ENCODE data around the gene CHPF.

The CHPF gene

DNA sequence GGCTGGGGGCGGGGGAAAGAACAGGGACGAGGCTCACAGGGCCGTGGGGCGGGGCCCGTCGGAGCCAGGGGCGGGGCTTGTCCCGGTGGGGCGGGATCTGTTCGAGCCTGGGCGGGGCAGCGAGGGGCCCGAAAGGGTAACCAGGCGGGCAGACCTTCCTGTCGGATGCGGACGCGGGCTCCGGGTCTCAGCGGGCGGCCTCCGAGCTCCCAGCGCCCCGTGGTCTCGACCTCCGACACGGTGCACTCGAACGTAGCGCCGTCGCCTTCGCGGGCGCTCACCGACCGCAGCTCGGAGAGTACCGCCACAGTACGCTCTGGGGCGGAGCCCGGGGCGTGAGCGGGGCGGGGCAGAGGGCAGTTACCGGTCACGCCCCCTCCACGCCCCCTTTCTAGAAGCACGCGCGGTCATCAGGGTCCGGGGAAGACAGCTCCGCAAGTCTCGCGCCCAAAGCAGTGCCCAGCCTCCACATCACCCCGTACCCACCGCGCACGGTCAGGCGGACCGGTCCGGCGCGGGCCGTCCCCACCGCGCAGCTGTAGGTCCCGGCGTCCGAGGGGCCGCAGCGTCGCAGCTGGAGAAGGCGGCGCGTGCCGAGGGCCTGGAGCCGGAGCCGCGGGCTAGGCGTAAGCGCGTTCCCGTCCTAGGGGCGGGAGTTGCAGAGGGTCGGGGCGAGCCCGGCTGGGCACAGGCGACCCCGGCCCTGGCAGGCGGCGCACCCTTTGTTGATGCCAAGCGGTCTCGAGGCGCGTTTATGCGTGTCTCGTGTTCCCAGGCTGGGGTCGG, 9.0 kb upstream of the CHPF start:
- DNase-seq (ENCODE audit: low read depth in 2 of 2): peak; percentile 50 to 68

DNA sequence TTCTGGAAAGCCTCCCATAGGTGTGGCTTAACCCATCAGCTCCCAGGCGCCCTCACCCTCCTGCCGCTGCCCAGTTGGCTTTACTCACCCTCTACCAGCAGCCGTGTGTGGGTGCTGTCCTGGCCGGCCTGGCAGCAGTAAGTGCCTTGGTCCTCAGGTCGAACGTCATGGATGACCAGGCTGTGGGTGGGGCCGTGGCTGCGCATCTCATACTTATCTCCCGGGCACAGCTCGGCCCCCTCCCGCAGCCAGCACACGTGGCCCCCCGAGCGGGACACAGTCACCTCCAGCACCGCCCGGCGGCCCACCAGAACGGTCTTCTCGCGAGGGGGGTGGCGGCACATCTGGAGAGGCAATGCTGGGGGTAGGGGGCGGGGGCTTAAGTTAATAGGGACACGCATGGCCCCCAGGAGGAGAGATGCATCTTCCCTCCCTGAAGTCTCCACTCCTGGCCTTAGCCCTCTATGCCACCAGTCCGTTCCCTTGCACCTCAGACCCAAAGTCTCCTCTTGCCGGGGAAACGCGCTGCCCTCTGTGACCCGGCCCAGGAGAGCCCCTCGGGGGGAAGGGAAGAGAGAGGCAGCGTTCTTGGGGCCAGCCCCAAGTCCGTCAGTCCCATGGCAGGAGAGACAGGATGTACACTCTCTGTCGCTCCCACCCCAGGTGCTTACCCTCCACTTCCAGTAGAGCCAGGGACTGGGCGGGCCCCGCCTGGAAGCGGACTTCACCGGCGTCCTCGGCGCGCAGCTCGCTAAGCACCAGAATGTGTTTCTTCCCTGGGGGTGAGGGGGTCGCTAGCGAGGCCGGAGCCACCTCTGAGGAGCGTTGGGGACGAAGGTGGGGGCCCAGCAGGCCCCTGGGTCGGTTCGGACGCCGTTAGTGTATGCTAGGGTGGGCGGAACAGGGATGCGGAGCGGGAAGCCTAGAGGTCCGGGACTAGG, 8.1 kb upstream of the CHPF start:
- no peak for DNase-seq (ENCODE audit: low read depth in 2 of 2)

DNA sequence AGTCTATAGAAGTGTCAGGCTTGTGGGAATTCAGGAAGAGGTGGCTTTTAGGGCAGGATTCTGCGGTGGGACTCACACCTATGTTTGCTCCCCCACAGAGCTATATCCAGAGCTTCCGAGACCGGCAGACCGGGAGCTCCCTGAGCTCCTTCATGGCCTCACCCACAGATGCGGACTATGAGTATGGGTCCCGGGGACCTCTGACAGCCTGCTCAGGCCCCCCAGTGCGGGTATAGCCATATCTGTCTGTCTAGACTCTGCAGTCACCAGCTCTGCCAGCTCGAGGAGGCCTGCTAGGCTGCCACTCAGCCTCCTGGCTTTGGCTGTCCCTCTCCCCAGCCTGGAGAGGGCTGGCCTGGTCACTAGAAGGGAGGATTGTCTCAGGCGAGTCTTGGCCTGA, 6.0 kb upstream of the CHPF start:
- no peak for DNase-seq (ENCODE audit: low read depth in 2 of 2)

DNA sequence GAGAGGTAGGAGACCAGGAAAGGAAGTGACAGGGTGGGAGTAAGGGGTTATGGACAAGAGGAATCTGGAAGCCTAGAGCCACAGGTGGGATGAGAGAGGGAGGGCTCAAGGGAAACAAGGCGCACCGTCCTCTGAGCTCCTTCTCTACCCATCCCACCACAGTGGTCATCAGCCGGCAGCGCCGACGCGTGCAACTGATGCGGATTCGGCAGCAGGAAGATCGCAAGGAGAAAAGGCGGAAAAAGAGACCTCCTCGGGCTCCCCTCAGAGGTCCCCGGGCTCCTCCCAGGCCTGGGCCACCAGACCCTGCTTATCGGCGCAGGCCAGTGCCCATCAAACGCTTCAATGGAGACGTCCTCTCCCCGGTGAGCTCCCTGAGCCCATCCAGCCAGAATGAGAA, 5.4 kb upstream of the CHPF start:
- DNase-seq (ENCODE audit: low read depth in 2 of 2): no peak

GRCh38 chr2:219547621-219548020, 4.0 kb upstream of the CHPF start:
- DNase-seq (ENCODE audit: low read depth in 2 of 2): no peak

GRCh38 chr2:219545943-219546352, 2.3 kb upstream of the CHPF start:
- no peak for DNase-seq (ENCODE audit: low read depth in 2 of 2)

DNA sequence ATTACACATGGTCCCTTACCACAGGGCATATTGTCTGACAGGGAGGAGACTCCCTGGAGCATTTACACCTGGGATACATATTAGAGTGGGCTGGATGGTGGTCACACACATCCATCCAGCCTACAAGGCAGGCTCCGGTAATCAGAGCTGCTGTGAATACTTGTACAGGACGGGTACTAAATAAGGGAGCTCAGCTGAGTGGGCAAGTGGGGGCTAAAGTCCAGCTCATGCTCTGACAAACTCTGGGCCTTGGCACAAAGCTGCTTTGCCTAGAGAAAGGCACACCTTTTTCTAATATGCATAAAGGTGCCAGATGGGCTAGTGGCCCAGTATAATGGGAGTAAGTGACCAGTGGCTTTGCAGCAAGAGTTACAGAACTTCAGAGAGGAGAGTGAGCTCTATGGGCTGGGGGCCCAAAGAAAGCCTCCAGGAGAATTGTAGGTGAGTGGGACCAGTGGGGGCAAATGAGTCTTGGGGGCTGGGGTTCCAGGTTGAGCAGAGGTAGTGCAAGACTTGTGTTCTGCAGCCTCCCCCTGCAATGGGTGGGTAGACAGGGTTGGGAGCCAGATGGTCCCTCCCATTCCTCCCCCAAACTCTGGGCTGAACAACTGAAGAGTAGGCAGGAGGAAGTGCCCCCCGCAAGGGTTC, 1.8 kb upstream of the CHPF start:
- no peak for DNase-seq (ENCODE audit: low read depth in 2 of 2)

DNA sequence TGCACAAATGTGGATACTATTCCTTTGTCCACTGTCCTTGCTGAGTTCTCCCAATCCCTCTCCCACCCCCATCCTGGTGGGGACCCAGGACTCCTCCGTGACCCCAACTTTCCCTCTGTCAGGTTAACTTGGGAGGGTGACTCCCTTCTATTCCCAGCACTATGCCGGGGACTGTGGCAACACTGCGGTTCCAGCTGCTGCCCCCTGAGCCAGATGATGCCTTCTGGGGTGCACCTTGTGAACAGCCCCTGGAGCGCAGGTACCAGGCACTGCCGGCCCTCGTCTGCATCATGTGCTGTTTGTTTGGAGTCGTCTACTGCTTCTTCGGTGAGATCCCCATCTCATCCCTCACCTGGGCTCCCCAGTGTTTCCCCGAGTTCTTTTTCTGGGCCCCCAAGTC, 958 bp upstream of the CHPF start:
- no peak for DNase-seq (ENCODE audit: low read depth in 2 of 2)

DNA sequence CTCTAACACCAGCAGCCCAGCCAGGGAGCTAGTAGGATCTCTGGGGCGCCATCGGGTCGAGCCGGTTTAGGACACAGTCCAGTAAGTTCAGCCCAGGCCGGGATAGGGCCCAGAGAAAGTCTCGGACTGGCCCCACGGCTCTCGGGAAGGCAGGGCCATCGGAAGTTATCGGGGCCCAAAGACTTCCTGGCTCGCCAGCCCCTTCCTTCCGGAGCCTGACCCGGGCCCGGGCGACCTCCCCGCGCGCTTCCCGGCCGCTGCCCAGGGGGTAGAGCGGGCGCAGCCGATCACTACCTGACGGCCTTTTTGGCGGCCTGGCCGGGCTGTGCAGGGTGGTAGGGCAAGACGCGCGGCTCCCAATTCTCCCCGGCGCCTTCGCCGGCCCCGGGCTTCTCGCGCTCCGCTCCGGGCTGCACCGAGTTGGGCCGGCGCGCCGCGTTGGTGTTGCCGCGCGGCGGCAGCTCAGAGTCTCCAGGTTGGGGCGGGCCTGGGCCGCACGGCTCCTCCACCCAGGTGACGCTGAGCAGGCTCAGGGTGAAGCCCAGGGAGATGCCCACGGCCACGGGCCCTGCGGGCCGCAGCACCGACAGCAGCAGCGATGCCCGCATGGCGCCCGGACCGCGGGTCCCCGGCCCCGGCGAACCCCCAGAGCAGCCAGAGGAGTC, 546 bp downstream of the CHPF start:
- DNase-seq (ENCODE audit: low read depth in 2 of 2): no peak

DNA sequence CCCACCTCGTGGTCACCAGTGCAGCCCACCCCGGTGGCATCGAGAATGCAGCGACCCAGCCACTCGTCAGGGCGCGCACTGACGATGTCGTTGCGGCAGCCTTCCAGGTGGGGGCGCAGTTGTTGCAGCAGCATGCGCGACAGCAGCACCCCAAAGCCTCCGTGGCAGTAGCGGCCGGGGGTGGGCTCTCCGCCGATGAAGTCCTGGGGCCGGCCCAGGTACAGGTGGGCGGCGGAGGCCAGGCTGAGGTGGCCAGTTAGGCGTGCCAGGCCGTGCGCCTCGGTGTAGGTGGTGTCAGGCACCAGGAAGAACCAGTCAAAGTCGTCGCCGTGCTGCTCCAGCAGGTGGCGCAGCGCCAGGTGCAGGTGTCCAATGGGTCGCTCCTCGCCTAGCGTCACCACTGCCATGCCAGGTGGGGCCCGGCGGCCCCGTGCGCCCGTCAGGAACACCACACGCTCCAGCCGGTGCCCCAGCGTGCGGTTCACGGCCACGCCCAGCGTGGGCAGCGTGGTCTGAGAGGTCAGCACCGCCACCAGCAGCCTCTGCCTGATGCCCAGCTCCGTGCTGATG, 1.9 kb downstream of the CHPF start:
- peak; percentile 60 to 70 for DNase-seq (ENCODE audit: low read depth in 2 of 2)

DNA sequence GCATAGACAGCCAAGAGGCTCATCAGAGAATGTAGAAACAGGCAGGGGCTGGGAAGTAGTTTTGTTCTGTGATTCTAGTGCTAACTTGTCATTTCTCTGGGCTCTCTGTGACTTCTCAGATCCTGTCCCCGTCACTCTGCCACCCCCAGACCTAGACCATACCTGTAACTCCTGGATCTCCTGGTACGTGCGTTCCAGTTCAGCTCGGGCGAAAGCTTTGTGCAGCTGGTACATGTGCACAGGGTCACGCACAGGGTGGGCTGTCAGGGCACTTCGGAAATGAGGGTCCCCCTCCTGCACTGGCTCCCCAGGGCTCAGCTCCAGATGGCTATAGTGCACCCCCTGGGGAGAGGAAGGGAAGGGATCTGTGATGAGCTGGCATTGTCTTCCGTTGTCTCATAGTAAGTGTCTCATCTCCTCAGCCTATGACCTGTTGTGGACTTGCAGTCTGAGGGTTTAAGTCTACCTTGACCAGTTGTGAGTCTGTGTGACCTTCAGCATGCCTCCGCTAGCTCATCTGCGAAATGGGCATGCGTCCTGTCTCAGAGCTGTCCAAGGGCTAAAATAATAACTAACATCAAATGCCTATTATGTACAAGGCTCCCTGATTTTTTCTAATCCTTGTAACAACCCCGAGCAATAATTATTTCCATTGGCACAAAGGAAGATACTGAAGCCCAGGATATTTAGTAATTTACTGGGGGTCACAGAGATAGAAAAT, 2.7 kb downstream of the CHPF start:
- no peak for DNase-seq (ENCODE audit: low read depth in 2 of 2)

GRCh38 chr2:219539926-219540678, 3.5 kb downstream of the CHPF start:
- DNase-seq (ENCODE audit: low read depth in 2 of 2): no peak

DNA sequence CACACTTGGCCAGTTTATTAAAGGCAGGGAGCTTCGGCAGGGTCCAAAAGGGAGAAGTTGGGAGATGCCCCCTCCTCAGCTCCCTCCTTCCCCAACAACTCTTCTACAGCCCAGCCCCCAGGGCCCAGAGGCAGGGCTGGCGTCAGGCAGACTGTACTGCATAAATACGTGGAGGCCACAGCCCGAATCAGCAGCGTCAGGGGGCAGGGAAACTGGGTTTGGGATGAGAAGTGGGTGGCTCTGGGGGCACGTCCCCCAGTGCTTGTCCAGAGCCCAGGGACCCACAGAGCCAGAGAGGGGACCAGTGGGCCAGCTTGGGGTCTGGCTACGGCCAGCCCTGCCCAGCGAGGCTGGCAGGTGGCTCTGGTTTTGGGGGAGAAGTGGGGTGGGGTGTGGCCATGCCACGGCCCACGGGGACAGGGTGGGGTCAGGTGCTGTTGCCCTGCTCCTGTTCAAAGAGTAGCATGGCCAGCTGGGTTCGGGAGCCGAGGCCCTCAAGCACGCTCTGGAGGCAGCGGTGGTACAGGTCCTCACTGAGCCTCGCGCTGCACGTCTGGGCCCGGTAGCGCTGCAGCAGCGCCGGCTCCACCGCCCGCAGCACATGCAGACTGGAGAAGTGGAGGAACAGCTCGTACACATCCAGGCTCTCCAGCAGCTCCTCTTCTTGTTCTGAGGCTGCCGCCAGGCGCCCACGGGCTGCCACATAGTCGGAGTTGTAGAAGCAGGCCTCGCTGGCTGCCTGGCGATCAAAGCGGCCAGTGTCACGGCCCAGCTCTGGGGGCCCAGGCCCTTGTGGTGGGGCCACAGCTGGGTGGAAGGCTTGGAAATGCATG, 4.4 kb downstream of the CHPF start:
- no peak for DNase-seq (ENCODE audit: low read depth in 2 of 2)

DNA sequence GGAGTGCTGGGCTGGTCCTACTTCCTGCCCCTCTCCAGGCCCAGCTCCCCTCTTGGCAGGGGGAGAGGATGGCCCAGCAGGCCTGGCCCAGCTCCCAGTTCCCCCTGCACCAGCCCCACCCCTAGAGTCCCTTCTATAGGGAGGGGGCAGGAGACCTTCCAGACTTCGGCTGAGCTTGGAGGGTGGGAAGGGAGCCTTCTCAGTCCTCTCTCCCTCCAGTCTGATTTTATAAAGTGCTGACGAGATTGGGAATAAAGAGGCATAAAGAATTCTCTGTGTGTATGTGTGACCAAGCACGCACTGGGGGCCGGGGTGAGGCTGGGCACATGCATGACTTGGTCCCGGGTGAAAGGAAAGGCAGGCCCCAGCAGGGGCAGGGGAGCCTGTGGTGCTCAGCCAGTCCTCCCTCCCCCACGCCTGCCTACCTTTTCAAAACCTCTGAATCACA, 5.1 kb downstream of the CHPF start:
- no peak for DNase-seq (ENCODE audit: low read depth in 2 of 2)

GRCh38 chr2:219537657-219538488, 5.7 kb downstream of the CHPF start:
- DNase-seq (ENCODE audit: low read depth in 2 of 2): no peak

GRCh38 chr2:219536967-219537366, 6.6 kb downstream of the CHPF start:
- DNase-seq (ENCODE audit: low read depth in 2 of 2): no peak

- no peak for DNase-seq (ENCODE audit: low read depth in 2 of 2)
Measured at GRCh38 chr2:219536425-219536824, 7.2 kb downstream of the CHPF start.
